Left renal cortex interstitium (tissue), 4 donors: Measurements from ENCODE around the gene RNF145. TPM values are rescaled to one million over a fixed set of nuclear protein-coding genes. Genes with fewer than 3 reads are reported as not detected.
"Not testable (repeated sequence)": the region's sequence is repeated elsewhere in the genome, so short reads cannot be mapped to it uniquely, and the experiment has no call there.

Experiments
- DNase-seq, 4 donors: peaks; one replicate each; pipeline ENCODE4 v3.0.0-alpha.2; 2013; ENCODE audit warnings: low read depth in 4 of 4, low spot score in 2 of 4, missing footprints in 1 of 4
- polyA plus RNA-seq, 4 donors: library from polyadenylated mRNA; unstranded; fragments of 120-200 nt; gene quantifications; one replicate each; pipeline ENCODE4 v1.2.1, GENCODE V29; 2013; ENCODE audit not compliant: insufficient read length in 4 of 4

The RNF145 gene
- polyA plus RNA-seq, 4 donors, result 88.7 to 111 (median 102) TPM

DNA sequence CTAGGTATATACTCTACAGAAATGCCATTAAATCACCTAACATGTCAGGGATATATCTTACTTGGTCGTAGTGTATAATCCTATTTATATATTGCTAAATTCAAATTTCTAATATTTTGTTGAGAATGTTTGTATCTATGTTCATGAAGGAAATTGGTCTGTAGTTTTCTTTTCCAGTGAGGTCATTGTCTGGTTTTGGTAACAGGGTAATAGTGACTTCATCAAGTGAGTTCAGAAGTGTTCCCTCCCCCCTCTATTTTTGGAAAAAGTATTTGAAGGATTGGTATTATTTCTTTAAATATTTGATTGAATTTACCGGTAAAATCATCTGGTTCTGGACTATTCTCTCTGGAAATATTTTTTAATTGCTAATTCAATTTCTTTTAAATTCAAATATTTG, 86.2 kb downstream of the RNF145 start:
- no peak for DNase-seq

DNA sequence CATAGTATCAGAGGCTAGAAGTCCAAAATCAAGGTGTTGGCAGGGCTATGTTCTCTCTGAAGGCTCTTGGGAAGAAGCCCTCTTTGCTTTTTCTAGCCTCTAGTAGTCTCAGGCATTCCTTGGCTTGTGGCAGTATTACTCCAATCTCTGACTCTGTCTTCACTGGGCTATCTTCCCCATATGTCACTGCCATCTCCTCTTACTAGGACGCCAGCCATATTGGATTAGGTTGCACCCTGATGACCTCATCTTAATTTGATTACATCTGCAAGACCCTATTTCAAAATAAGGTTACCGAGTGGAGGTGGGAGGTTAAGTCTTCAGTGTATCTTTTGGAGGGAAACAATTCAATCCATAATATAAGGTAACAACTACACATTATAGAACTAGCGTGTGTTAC, 88.3 kb downstream of the RNF145 start:
- no peak for DNase-seq

DNA sequence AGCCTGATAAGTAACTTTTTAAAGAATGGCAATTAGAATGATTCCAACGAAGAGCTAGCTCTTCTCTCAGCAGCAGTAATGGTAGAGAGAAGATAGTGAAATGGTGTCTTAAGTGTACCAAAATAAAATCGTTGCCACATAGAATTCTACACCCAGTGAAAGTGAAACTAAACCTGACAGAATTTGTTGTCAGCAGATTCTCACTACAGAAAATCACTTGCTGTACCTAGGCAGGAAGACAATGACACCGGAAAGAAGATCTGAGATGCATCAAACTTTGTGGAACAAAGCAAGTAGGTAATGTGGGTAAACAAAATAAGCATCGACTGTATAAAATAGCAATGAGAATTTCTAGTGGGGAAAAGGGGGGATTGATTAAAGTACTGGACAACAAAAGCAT, 88.9 kb downstream of the RNF145 start:
- no peak for DNase-seq

DNA sequence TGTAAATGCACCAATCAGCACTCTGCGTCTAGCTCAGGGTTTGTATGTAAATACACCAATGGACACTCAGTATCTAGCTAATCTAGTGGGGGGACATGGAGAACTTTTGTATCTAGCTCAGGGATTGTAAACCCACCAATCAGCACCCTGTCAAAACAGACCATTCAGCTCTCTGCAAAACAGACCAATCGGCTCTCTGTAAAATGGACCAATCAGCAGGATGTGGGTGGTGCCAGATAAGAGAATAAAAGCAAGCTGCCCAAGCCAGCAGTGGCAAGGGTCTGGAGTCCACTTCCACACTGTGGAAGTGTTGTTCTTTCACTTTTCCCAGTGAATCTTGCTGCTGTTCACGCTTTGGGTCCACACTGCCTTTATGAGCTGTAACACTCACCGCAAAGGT, 89.5 kb downstream of the RNF145 start:
- DNase-seq, result not testable (repeated sequence)

DNA sequence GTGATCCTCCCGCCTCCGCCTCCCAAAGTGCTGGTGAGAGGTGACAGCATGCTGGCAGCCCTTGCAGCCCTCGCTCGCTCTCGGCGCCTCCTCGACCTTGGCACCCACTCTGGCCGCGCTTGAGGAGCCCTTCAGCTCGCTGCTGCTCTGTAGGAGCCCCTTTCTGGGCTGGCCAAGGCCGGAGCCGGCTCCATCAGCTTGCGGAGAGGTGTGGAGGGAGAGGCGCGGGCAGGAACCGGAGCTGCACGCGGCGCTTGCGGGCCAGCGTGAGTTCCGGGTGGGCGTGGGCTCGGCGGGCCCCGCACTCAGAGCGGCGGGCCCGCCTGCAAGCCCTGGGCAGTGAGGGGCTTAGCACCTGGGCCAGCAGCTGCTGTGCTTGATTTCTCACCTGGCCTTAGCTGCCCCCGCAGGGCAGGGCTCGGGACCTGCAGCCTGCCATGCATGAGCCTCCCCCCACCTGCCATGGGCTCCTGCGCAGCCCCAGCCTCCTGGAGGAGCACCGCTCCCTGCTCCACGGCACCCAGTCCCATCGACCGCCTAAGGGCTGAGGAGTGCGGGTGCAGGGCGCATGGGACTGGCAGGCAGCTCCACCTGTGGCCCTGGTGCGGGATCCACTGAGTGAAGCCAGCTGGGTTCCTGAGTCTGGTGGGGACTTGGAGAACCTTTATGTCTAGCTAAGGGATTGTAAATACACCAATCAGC, 90.2 kb downstream of the RNF145 start:
- not testable (repeated sequence) for DNase-seq

DNA sequence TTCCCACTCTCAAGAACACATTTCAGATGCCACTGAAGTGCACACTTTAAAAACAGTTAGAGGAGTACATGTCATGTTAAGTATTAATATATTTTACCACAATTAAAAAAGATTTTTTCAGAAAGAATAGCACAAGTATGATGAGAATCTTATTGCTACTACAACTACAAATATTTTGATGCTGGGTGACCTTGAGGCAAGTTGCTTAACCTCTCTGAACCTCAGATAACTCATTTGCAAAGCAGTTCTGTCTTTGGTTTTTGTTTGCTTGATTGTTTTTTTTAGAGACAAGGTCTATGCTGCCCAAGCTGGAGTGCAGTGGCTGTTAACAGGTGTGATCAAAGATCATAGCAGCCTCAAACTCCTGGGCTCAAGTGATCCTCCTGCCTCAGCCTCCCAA, 95.9 kb downstream of the RNF145 start:
- no peak for DNase-seq

DNA sequence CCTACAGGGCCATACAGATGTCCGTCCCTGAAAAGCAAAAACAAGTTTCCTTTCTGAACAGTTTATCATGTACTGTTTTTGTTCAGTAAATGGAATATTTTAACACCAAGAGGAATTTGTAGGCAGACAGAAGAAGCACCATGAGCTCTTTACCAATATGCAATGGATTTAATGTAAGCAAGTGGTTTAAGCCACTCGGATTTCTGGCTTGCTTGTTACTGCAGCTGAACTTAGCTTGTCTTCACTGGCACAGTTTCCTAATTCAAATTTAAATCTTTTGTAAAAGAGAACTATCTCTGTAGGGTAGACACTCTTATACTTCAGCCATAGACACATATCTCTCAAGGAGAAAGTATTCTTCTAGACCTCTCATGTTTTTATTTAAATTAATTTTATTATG, 96.9 kb downstream of the RNF145 start:
- DNase-seq, result no peak

Other genes starting within 250 kb of the RNF145 start
- gene EBF1, start 109.6 kb downstream of the RNF145 start, polyA plus RNA-seq, result 10 to 100 TPM; 17.1 to 26.8 (median 19.3) TPM
- gene UBLCP1, start 53.7 kb upstream of the RNF145 start, polyA plus RNA-seq, result 10 to 100 TPM; 37.7 to 51.3 (median 42.7) TPM
- under 1 TPM in 3 of 4 donors, not detected in 1; 0.05 to 0.09 (median 0.06) TPM for gene IL12B, start 120.9 kb upstream of the RNF145 start, polyA plus RNA-seq